ENCODE data around the gene C1D. TPM values are rescaled to one million over a fixed set of nuclear protein-coding genes. Genes with fewer than 3 reads are reported as not detected.
"Not testable (repeated sequence)": the region's sequence is repeated elsewhere in the genome, so short reads cannot be mapped to it uniquely, and the experiment has no call there.

The C1D gene
- total and polyA plus RNA-seq, 4 experiments from 2014 or later: 5.2 to 22.7 (median 12.9) TPM

DNA sequence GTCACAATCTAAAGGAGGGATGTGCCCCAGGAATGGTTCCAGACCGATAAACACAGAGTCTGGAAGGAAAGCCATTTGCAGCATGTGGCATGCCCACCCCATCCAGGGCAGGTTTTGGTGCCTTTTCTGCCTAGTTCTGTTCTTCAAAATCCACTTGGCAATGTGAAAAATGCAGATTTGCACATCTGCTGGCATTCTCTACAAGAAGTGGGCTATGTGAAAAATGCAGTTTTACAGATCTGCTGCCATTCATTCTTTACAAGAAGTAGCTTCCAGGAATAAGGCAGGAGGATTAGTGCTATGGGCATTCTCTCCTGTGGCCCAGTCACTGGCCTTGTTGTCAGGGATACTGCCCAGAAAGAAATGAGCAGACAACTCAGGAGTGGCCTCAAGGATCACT, 68.1 kb downstream of the C1D start:
- H3K27me3 ChIP-seq (ENCODE audit: insufficient read depth, low read length): no peaks in the 10 kb centered on the region
- DNase-seq: no peak
- H3K36me3 ChIP-seq (ENCODE audit: insufficient read depth, low read length): no peaks in the 10 kb centered on the region
- intact Hi-C loops (cut with micrococcal nuclease): no loop called here
- no peak overlapping the region for H3K27ac ChIP-seq (ENCODE audit: low read depth, low read length)
- no peak overlapping the region for H3K27ac Mint-ChIP-seq
- H3K4me1 ChIP-seq (ENCODE audit: insufficient read depth, low read length): no peaks in the 10 kb centered on the region
- no peaks in the 10 kb centered on the region for H3K9me3 ChIP-seq (ENCODE audit: control insufficient read depth in 1 of 2, low read length in 2 of 2)
- CTCF ChIA-PET (ENCODE audit: partially characterized antibody): no interaction called here
- no peaks in the 10 kb centered on the region for H3K4me1 Mint-ChIP-seq
- H3K36me3 Mint-ChIP-seq: no peaks in the 10 kb centered on the region
- H3K9me3 Mint-ChIP-seq: peaks cover 0 to 12% (median 0%) of the 10 kb centered on the region in 8 donors
- POLR2A ChIA-PET (ENCODE audit: partially characterized antibody): no interaction called here
- no peak overlapping the region for H3K4me3 Mint-ChIP-seq
- peaks cover 10 to 16% of the 10 kb centered on the region in 2 donors for H3K27me3 Mint-ChIP-seq
- no peak overlapping the region for H3K4me3 ChIP-seq (ENCODE audit: low read length in 2 of 2)

DNA sequence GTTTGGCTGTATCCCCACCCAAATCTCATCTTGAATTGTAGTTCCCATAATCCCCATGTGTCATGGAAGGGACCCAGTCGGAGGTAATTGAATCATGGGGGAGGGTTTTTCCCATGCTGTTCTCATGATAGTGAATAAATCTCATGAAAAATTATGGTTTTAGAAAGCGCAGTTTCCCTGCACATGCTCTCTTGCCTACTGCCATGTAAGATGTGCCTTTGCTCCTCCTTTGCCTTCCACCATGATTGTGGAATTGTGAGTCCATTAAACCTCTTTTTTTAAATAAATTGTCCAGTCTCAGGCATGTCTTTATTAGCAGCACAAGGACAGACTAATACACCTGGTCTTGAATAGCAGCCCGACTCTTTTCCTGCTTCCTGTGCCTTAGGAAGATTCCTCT, 68.7 kb downstream of the C1D start:
- H3K27ac Mint-ChIP-seq; POLR2A ChIA-PET (ENCODE audit: partially characterized antibody); H3K36me3 ChIP-seq (ENCODE audit: insufficient read depth, low read length); H3K9me3 ChIP-seq (ENCODE audit: control insufficient read depth in 1 of 2, low read length in 2 of 2); H3K4me1 Mint-ChIP-seq; CTCF ChIA-PET (ENCODE audit: partially characterized antibody); H3K27ac ChIP-seq (ENCODE audit: low read depth, low read length); H3K4me1 ChIP-seq (ENCODE audit: insufficient read depth, low read length); H3K27me3 ChIP-seq (ENCODE audit: insufficient read depth, low read length); H3K36me3 Mint-ChIP-seq; intact Hi-C loops (cut with micrococcal nuclease); H3K4me3 ChIP-seq (ENCODE audit: low read length in 2 of 2); DNase-seq; H3K4me3 Mint-ChIP-seq: not testable (repeated sequence)
- H3K9me3 Mint-ChIP-seq: peaks cover 0 to 12% (median 0%) of the 10 kb centered on the region in 8 donors
- H3K27me3 Mint-ChIP-seq: peaks cover 9 to 18% of the 10 kb centered on the region in 2 donors

DNA sequence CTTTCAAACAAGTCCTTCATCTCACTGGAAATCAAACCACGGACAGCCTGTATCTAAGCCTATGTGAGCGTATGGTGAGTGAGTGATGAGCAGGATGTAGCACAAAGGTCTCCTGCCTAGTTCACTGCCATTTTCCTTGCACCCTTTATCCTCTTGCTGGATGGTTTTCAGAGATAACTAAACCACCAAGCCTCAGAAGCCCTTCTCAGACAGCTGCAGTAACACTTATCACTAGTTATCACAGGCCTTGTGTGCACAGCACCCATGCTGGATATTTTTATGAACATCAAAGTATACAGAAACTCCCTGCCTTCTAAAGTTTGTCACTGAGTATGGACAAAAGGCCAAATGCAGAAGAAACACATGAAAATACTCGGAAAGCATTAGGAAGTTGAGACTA, 69.5 kb downstream of the C1D start:
- H3K4me3 ChIP-seq (ENCODE audit: low read length in 2 of 2): no peak overlapping the region
- no peaks in the 10 kb centered on the region for H3K4me1 Mint-ChIP-seq
- intact Hi-C loops (cut with micrococcal nuclease): no loop called here
- CTCF ChIA-PET (ENCODE audit: partially characterized antibody): no interaction called here
- no peaks in the 10 kb centered on the region for H3K9me3 ChIP-seq (ENCODE audit: control insufficient read depth in 1 of 2, low read length in 2 of 2)
- H3K4me3 Mint-ChIP-seq: no peak overlapping the region
- POLR2A ChIA-PET (ENCODE audit: partially characterized antibody): no interaction called here
- DNase-seq: no peak
- peaks cover 0 to 11% (median 0%) of the 10 kb centered on the region in 8 donors for H3K9me3 Mint-ChIP-seq
- no peaks in the 10 kb centered on the region for H3K36me3 ChIP-seq (ENCODE audit: insufficient read depth, low read length)
- H3K27ac ChIP-seq (ENCODE audit: low read depth, low read length): no peak overlapping the region
- no peaks in the 10 kb centered on the region for H3K4me1 ChIP-seq (ENCODE audit: insufficient read depth, low read length)
- H3K27ac Mint-ChIP-seq: no peak overlapping the region
- no peaks in the 10 kb centered on the region for H3K27me3 ChIP-seq (ENCODE audit: insufficient read depth, low read length)
- H3K36me3 Mint-ChIP-seq: no peaks in the 10 kb centered on the region
- peaks cover 6 to 14% of the 10 kb centered on the region in 2 donors for H3K27me3 Mint-ChIP-seq

DNA sequence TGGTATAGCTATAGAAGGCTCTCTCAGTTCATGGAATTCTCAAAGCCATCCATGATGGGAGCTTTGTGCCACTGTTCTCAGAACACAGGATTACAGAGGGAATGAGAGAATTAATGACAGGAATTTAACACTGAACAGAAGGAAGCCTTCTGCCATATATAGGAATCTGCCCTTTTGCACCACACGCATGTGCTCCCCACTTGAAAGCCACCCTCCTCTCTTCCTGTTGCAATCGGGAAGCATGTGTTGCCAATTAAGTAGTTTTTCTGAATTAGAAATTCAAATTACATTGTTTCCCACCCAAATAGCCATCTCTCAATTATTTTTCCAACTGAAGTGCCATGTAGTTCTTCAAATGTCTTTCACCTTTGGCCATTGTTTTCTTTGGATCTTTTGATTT, 71.3 kb downstream of the C1D start:
- CTCF ChIA-PET (ENCODE audit: partially characterized antibody): no interaction called here
- Histone ChIP-seq H3K9me3 (ENCODE audit: control insufficient read depth in 1 of 2, low read length in 2 of 2) (no peaks in the 10 kb centered on the region), H3K27ac (ENCODE audit: low read depth, low read length) (no peak overlapping the region), H3K4me3 (ENCODE audit: low read length in 2 of 2) (no peak overlapping the region), H3K27me3 (ENCODE audit: insufficient read depth, low read length) (no peaks in the 10 kb centered on the region), H3K4me1 (ENCODE audit: insufficient read depth, low read length) (no peaks in the 10 kb centered on the region), H3K36me3 (ENCODE audit: insufficient read depth, low read length) (no peaks in the 10 kb centered on the region)
- Mint-ChIP-seq H3K9me3 (peaks cover 0 to 11% (median under 1%) of the 10 kb centered on the region in 8 donors), H3K36me3 (no peaks in the 10 kb centered on the region), H3K27ac (no peak overlapping the region), H3K4me1 (no peaks in the 10 kb centered on the region), H3K27me3 (peaks cover 10% of the 10 kb centered on the region in 2 donors), H3K4me3 (no peak overlapping the region)
- DNase-seq: no peak
- intact Hi-C loops (cut with micrococcal nuclease): no loop called here
- POLR2A ChIA-PET (ENCODE audit: partially characterized antibody): no interaction called here

Other genes with a start within 250 kb of the C1D start
- 10 to 100 TPM in 1 of 2 experiments, 1 to 10 TPM in 1; 8.7 to 11.3 TPM for gene PNO1, start 94.9 kb upstream of the C1D start, total RNA-seq
- gene PNO1, start 94.9 kb upstream of the C1D start, polyA plus RNA-seq: 10 to 100 TPM; 18.9 to 26.1 TPM
- 10 to 100 TPM; 74.8 to 76.8 TPM for gene PPP3R1, start 189.5 kb upstream of the C1D start, total RNA-seq
- gene PPP3R1, start 189.5 kb upstream of the C1D start, polyA plus RNA-seq: 1 to 10 TPM; 3.9 to 5.4 TPM

All from CD4-positive, alpha-beta memory T cell (primary cell).